ENCODE results near the gene PRKCA.

PRKCA gene

DNA sequence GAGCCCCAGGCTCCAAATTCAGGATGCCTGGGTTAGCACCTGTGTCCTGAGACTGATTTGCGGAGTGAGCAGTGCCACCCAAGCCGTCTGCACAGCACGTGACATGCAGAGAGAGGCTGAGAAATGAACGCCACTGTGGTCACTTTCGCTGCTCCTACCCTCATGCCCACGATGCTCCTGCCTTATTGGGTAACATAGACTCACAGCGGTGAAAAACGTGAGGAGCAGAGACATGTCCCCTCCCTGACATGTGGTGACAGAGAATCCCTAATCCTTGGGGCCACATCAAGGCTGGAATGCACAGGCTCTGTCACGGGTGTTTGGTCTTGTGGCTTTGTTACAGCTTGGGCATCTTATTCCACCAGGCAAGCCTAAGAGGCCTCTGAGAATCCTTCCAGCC lies 480.4 kb downstream of the PRKCA start:
- TF ChIP-seq, protein P1, sequence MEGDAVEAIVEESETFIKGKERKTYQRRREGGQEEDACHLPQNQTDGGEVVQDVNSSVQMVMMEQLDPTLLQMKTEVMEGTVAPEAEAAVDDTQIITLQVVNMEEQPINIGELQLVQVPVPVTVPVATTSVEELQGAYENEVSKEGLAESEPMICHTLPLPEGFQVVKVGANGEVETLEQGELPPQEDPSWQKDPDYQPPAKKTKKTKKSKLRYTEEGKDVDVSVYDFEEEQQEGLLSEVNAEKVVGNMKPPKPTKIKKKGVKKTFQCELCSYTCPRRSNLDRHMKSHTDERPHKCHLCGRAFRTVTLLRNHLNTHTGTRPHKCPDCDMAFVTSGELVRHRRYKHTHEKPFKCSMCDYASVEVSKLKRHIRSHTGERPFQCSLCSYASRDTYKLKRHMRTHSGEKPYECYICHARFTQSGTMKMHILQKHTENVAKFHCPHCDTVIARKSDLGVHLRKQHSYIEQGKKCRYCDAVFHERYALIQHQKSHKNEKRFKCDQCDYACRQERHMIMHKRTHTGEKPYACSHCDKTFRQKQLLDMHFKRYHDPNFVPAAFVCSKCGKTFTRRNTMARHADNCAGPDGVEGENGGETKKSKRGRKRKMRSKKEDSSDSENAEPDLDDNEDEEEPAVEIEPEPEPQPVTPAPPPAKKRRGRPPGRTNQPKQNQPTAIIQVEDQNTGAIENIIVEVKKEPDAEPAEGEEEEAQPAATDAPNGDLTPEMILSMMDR (IDR thresholded peaks at IDR 0.05; ENCODE audit: extremely low read depth, missing control alignments), result no peak
- no peak for DNase-seq (ENCODE audit: low spot score)

DNA sequence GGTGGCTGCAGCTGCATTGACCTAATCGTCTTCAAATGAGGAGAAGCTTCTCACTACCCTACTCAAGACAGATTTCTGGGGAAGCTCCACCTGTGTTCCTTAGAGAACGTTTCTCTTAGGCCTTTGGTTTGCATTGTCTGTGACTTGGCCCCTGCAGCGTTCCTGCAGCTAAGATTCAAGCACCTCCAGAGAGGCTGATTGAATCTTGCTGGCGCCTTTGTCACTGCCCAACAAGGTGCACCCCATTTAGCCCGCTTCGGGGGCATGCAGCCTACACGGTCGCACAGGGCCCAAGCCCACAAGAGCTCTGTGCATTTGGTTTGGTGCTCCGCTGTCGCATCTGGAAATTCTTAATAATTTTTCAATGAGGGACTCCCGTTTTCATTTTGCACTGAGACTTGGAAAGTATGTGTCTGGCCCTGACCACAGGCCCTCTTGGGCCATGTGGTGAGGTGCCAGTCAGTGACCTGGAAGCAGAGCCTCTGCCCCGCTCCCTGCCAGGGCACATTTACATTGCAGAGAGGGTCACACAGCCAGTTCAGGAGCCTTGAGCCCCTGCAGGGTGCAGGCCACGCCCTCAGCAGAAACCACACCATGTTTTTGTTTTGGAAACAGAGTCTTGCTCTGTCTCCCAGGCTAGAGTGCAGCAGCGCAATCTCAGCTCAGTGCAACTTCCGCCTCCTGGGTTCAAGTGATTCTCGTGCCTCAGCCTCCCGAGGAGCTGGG lies 481.4 kb downstream of the PRKCA start:
- no peak for DNase-seq (ENCODE audit: low spot score)
- TF ChIP-seq, protein P1 (IDR thresholded peaks at IDR 0.05; ENCODE audit: extremely low read depth, missing control alignments), result no peak

DNA sequence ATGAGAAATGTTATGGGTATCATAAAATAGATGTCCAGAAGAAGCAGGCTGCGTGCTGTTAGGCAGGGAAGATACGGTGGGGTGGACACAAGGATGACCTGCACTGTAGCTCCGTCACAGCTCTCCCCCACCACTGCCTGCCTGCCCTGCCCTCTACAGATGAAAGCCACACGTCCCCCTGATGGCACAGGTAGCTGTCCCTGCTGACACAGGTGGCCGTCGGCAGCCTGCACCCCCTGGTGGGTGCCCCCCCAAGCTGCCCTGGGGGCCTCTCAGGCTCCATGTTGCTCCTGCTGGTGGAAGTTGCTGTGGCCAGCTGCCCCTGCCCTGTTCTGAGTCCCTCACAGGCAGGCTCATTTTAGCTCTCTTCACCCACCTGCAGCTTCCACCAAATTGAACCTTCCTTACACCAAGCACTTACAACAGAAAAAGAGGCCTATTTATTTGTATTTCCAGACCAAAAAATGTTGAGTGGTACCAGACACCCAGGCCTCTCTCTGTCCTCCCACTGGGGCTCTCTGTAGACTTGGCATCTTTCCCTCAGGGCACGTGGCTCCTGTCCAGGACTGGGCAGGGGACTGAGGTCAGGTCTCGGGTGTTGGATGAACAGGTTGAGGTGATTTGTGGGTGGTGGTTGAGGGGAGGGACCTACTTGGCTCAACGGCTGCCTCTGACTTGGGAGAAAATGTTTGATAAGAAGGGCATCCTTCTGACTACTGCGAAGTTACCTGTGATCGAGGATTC lies 482.4 kb downstream of the PRKCA start:
- TF ChIP-seq, protein P1 (IDR thresholded peaks at IDR 0.05; ENCODE audit: extremely low read depth, missing control alignments), result no peak
- DNase-seq (ENCODE audit: low spot score), result no peak

DNA sequence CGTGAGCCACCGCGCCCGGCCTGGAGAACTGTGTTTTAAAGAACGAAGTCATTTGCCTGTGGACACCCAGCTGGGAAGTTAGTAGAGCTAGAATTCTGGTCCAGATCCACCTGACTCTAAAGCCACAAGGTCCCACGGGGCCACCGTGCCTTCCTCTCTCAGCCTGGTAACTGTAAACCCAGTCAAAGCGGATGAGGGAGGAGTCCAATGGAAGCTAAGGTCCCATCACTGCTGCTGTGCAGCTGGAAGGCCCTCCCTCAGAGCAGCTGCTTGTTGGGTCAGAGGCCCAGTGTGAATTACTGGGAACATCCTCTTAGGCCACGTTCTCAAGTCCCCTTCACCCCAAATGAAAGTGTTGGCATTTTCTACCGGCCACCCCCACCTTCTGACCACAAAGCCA lies 483.7 kb downstream of the PRKCA start:
- DNase-seq (ENCODE audit: low spot score), result no peak
- TF ChIP-seq, protein P1 (IDR thresholded peaks at IDR 0.05; ENCODE audit: extremely low read depth, missing control alignments), result no peak

DNA sequence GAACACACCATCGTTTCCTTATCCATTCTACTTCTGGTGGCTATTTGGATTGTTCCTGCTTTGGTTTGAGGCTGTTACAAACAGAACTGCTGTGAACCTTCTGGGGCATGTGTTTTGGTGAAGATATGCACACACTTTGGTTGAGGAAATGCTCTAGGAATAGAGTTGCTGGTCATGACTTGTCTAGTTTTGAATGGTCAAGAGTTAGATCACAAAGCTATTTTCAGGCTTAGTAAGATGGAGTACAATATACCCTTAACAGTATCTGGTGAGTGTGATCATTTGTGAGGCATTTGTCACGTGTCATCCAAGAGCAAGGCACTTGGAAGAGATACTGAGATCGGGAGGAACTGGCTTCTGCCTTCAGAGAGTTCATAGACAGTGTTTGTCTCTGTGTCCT lies 485.5 kb downstream of the PRKCA start:
- no peak for DNase-seq (ENCODE audit: low spot score)
- TF ChIP-seq, protein P1 (IDR thresholded peaks at IDR 0.05; ENCODE audit: extremely low read depth, missing control alignments), result no peak

DNA sequence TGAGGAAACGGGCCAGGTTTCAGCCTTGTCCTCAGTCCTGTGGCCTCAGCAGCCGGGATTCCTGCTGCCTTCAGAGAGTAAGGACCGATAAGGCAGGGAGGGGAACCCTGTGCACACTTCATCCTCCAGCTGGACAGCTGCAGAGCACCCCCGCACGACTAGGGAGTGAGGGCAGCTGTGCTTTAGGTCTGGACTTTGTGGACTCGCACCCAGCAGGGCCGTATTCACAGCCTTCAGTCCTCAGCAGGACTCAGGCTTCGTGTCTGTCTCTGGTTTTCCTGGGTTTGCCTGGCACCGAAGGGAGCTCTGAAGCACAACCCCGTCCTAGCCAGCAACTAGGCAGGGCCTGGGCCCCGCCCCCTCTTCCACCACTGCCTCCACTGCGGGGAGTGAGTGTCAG lies 486.7 kb downstream of the PRKCA start:
- DNase-seq (ENCODE audit: low spot score), result no peak
- TF ChIP-seq, protein P1 (IDR thresholded peaks at IDR 0.05; ENCODE audit: extremely low read depth, missing control alignments), result no peak

DNA sequence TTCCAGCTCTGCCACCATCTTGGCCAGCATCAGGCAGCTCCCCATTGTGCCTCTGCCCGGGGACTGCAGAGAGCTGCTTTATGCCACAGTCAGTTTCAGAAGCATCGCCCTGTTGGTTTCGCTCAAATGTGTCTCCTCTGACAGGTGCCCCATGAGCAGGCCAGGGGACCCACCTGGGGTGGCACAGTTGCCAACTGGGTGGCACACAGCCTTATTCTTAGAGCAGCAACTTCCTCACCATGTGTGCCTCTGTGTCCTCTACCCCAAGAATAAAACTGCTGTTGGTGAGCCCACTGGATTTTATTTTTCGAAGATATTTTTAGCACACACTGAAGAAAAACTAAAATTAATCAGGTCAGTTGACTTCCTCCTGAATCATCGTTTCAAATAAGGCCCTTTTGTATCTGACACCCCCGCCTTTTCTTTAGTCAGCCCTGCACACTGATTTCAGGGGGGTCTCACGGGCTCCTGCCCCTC lies 487.6 kb downstream of the PRKCA start:
- TF ChIP-seq, protein P1 (IDR thresholded peaks at IDR 0.05; ENCODE audit: extremely low read depth, missing control alignments), result no peak
- DNase-seq (ENCODE audit: low spot score), result no peak

Measured in GM20000 (cell line).